Body of pancreas (tissue), 4 donors: ENCODE measurements around the gene SLC4A1. TPM values are rescaled to one million over a fixed set of nuclear protein-coding genes. Genes with fewer than 3 reads are reported as not detected.
A peak's percentile ranks its signal among the peaks of the same experiment; 100 is the strongest.

Source experiments
- ATAC-seq: fragments of 150-250 bp; one replicate; pipeline ENCODE4 v1.9.1; 2016
- DNase-seq, 4 donors: peaks; one replicate each; pipeline ENCODE4 v3.0.0-alpha.2; 2019
- H3K27ac ChIP-seq, 4 donors: fragments of 200-600 bp; sonication (generic); 1 replicate in 3 of 4; 2 replicates in 1 of 4; pipeline versions ENCODE4 v1.5.1 to v1.6.1; 2016 to 2019; ENCODE audit warnings: mild to moderate bottlenecking in 1 of 4, mixed read lengths in 1 of 4, moderate library complexity in 1 of 4
- H3K27me3 ChIP-seq, 2 donors: fragments of 200-600 bp; sonication (generic); one replicate each; pipeline ENCODE4 v1.6.0; 2016; ENCODE audit warnings: mild to moderate bottlenecking in 1 of 2
- H3K36me3 ChIP-seq, 2 donors: fragments of 200-600 bp; sonication (generic); replicated peaks in 1 of 2; 2 replicates each; pipeline ENCODE4 v1.5.1; 2016; ENCODE audit warnings: low read depth in 2 of 2; ENCODE audit not compliant: insufficient read depth in 1 of 2
- H3K4me1 ChIP-seq: fragments of 200-600 bp; sonication (generic); one replicate; pipeline ENCODE4 v1.6.0; 2016
- H3K4me3 ChIP-seq, 2 donors: fragments of 200-600 bp; sonication (generic); 1 replicate in 1 of 2; 2 replicates in 1 of 2; pipeline ENCODE4 v1.5.1; 2016 to 2019
- H3K9me3 ChIP-seq, 3 donors: fragments of 200-600 bp; sonication (generic); 1 replicate in 2 of 3; 2 replicates in 1 of 3; pipeline ENCODE4 v1.5.1; 2016
- POLR2A ChIP-seq, 3 donors: fragments of 450-650 bp; IDR thresholded peaks; one replicate each; pipeline ENCODE4 v1.6.1; 2016; ENCODE audit warnings: antibody characterized with exemption in 3 of 3, mild to moderate bottlenecking in 2 of 3
- WGBS, 2 donors: methylation state at CpG; one replicate each; pipeline ENCODE4 v1.1.5; 2017; 5-methylcytosine and 5-hydroxymethylcytosine counted together
- intact Hi-C: fragments of 100-400 bp; cut with DNase I; formaldehyde crosslinking; loops from one replicate; pipeline ENCODE4 v1.15.1; 2023
- total RNA-seq, 2 donors: library from RNA; depleted of rRNA; stranded (reverse); fragments of >200 nt; gene quantifications; one replicate each; pipeline ENCODE4 v1.1.0, GENCODE V29; 2016
- TF ChIP-seq, protein P1 (sequence below), 7 experiments: fragments of 450-650 bp in 4 of 7; fragments of 200-600 bp in 3 of 7; sonication (generic) in 3 of 7; IDR thresholded peaks; one replicate each; pipeline ENCODE4 v1.5.1; 2016 to 2019; ENCODE audit warnings: antibody characterized with exemption in 7 of 7

The SLC4A1 gene
- total RNA-seq, 2 donors from 2014 or later, result not detected

DNA sequence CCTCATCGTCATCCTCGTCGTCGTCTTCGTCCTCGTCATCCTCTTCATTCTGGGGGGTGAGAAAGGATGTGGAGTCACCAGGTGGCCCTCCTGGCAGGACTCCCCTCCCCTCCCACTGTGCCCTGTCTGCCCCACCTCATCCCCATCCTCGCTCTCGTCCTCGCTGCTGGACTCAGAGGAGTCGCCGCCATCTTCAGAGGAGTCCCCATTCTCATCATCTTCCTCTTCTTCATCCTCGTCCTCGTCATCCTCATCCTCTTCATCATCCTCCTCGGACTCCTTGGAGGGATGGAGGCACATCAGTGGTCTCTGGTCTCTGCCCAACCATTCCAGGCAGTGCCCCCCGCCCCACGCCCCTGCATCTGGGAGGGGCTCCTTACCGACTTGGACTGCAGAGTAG lies 60.6 kb downstream of the SLC4A1 start:
- Histone ChIP-seq H3K9me3 (no peaks in the 10 kb centered on the region), H3K4me1 (peaks cover 17% of the 10 kb centered on the region), H3K36me3 (peaks cover 12 to 16% of the 10 kb centered on the region in 2 donors), H3K4me3 (no peak overlapping the region), H3K27me3 (no peaks in the 10 kb centered on the region), H3K27ac (no peak overlapping the region)
- intact Hi-C loops, result no loop called here
- TF ChIP-seq, protein P1, sequence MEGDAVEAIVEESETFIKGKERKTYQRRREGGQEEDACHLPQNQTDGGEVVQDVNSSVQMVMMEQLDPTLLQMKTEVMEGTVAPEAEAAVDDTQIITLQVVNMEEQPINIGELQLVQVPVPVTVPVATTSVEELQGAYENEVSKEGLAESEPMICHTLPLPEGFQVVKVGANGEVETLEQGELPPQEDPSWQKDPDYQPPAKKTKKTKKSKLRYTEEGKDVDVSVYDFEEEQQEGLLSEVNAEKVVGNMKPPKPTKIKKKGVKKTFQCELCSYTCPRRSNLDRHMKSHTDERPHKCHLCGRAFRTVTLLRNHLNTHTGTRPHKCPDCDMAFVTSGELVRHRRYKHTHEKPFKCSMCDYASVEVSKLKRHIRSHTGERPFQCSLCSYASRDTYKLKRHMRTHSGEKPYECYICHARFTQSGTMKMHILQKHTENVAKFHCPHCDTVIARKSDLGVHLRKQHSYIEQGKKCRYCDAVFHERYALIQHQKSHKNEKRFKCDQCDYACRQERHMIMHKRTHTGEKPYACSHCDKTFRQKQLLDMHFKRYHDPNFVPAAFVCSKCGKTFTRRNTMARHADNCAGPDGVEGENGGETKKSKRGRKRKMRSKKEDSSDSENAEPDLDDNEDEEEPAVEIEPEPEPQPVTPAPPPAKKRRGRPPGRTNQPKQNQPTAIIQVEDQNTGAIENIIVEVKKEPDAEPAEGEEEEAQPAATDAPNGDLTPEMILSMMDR (IDR thresholded peaks at IDR 0.05), result no peak
- TF ChIP-seq POLR2A (IDR thresholded peaks at IDR 0.05), result no peak
- ATAC-seq (no peak), DNase-seq (no peak)
- WGBS, 2 donors, result 82 to 83% methylated on average over 17 of the region's 17 CpGs

DNA sequence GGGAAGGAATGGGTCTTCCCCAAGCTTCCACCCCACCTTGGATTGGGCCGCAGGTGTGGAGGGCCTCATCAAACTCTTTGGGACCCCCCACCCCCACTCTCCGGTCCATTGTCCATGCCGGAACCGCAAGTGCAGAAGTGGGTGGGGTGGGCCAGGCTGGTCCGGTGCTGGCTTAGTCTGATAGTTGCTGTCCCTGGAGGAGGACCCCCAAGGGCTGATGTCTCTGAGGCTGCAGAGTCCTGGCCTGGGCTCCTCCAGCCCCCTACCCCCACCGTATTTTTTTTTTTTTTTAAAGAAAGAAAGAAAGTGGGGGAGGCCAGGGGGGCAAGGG lies 61.1 kb downstream of the SLC4A1 start:
- no peak overlapping the region for H3K4me3 ChIP-seq
- WGBS, 2 donors, result 84% methylated on average over 6 of the region's 6 CpGs
- no peak for TF ChIP-seq POLR2A (IDR thresholded peaks at IDR 0.05)
- TF ChIP-seq, protein P1 (IDR thresholded peaks at IDR 0.05), result no peak
- H3K4me1 ChIP-seq, result peaks cover 17% of the 10 kb centered on the region
- intact Hi-C loops, result no loop called here
- ATAC-seq, result no peak
- no peaks in the 10 kb centered on the region for H3K9me3 ChIP-seq
- H3K27me3 ChIP-seq, result no peaks in the 10 kb centered on the region
- H3K36me3 ChIP-seq, result peaks cover 12 to 16% of the 10 kb centered on the region in 2 donors
- H3K27ac ChIP-seq, result no peak overlapping the region
- no peak for DNase-seq

DNA sequence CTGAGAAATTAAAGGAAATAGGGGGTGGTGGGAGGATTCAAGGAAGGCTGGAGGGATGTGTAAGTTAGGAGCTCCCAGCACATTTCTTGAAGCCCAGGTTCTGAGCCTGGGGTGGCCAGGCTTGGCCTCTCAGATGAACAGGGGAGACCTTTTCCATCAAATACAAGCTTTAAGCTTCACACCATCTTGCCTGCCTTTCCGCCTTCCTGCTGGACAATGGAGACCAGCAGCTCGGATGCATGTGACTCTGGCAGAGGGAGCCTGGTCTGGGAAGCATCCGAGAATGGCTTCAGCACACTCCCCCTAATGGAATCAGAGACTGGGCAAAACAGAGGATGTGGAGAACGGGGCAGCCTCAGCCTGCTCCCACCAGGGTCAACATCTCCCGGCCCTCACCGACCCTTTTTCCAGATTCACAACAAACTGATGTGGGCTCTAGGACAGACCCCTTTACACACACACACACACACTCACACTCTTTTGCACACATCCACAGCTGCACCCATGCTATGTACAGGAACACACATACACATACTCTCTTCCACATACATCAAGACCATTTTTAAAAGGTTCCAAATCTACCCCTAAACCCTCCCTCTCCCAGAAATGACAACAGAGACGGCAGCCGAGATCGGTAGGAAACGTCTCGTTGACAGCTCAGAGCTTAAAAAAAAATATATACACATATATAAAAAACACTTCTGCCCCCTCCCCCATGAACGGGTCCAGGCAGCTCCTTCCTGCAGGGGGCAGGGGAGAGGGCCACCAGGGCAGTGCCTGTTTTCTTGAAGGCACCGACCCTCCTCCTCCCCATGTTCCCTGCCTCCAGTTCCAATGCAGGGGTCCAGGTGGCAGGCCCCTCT lies 61.7 kb downstream of the SLC4A1 start:
- intact Hi-C loops, result no loop called here
- DNase-seq (no peak), ATAC-seq (no peak)
- peaks cover 14% of the 10 kb centered on the region for H3K4me1 ChIP-seq
- no peak for TF ChIP-seq POLR2A (IDR thresholded peaks at IDR 0.05)
- 47 to 49% methylated on average over 13 of the region's 13 CpGs for WGBS, 2 donors
- peaks cover 12 to 16% of the 10 kb centered on the region in 2 donors for H3K36me3 ChIP-seq
- H3K27ac ChIP-seq, result no peak overlapping the region
- no peak overlapping the region for H3K4me3 ChIP-seq
- no peaks in the 10 kb centered on the region for H3K9me3 ChIP-seq
- no peaks in the 10 kb centered on the region for H3K27me3 ChIP-seq

DNA sequence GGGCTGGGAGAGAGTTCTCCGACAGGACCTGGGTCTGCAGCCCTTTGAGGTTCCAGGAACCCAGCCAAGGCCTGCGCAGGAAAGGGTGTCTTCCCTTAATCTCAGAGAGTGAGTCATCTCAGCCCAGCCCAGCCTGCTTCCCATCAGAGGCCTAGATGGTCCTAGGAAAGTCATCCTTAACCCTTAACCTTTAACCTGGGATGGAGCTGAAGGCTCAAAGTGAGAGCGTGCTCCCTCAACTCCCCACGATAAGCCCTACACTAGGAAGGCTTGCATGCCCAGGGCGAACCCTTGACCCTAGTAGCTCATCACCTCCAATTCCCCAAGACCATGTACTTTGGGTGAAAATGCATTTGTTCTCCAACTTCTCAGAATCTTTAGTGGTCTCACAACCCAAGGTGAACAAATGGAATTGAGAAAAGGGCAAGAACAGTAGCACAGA lies 63.5 kb downstream of the SLC4A1 start:
- no peak for ATAC-seq
- 66 to 68% methylated on average over 5 of the region's 5 CpGs for WGBS, 2 donors
- Histone ChIP-seq H3K27ac (no peak overlapping the region), H3K4me3 (no peak overlapping the region), H3K27me3 (no peaks in the 10 kb centered on the region), H3K36me3 (peaks cover 12 to 16% of the 10 kb centered on the region in 2 donors), H3K4me1 (peaks cover 6% of the 10 kb centered on the region), H3K9me3 (no peaks in the 10 kb centered on the region)
- no peak for DNase-seq
- TF ChIP-seq POLR2A (IDR thresholded peaks at IDR 0.05), result no peak
- TF ChIP-seq, protein P1 (IDR thresholded peaks at IDR 0.05), result no peak
- intact Hi-C loops, result no loop called here

DNA sequence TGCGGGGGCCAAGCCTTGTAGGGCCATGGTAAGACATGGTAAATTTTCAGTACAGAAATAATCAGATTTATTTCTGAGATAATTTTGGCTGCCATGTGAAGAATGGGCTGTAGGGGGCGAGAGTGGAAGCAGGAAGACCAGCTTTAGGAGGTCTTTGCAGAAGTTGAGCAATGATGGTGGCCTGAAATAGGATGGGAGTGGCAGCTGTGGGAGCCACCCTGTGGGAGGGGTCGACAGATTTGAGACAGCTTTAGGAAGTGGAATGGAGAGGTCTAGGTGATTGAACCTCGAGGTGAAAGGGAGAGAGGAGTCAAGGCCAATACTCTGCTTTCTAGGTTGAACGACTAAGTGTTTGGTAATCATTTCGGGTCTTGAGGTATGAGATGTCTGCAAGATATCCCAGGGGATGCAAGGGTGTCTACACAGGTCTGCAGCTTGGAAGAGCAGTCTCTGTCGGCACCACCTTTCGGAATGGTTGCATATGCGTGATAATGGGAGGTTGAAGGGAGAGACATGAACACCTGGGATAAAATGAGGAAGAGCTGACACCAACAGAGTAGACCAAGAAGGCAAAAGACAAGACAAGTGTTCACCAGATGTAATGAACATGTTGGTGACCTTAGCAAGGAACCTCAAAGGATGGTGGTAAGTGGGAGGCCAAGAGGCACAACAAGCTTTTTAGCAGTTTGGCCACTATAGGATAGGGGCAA lies 64.0 kb downstream of the SLC4A1 start:
- peak in 2 of 4 donors; percentile 49 to 50 for DNase-seq
- H3K4me3 ChIP-seq, result no peak overlapping the region
- H3K9me3 ChIP-seq, result no peaks in the 10 kb centered on the region
- ATAC-seq, result no peak
- peaks cover 6% of the 10 kb centered on the region for H3K4me1 ChIP-seq
- intact Hi-C loops, result no loop called here
- peaks cover 8 to 12% of the 10 kb centered on the region in 2 donors for H3K36me3 ChIP-seq
- H3K27me3 ChIP-seq, result no peaks in the 10 kb centered on the region
- 46 to 48% methylated on average over 9 of the region's 9 CpGs for WGBS, 2 donors
- no peak overlapping the region for H3K27ac ChIP-seq
- TF ChIP-seq, protein P1 (IDR thresholded peaks at IDR 0.05), result peak; percentile 33 to 76 (median 56)
- TF ChIP-seq POLR2A (IDR thresholded peaks at IDR 0.05), result no peak
